OCI-LY1 (cell line): ENCODE results near the gene FAM114A1.

ENCODE experiments used
- CTCF ChIP-seq: fragments of 200-600 bp; sonication (generic), shearing (Covaris generic); IDR thresholded peaks from 2 replicates; pipeline ENCODE4 v1.5.1; 2017; ENCODE audit warnings: mild to moderate bottlenecking, antibody characterized with exemption, low read length, moderate library complexity, mixed read lengths
- EZH2 ChIP-seq: fragments of 200-600 bp; sonication (generic), shearing (Covaris generic); IDR thresholded peaks from 2 replicates; pipeline ENCODE4 v1.8.0; 2017; ENCODE audit warnings: borderline replicate concordance, mixed run types, mild to moderate bottlenecking, antibody characterized with exemption, low read length, moderate library complexity, mixed read lengths

- TF ChIP-seq CTCF (no peak), EZH2 (no peak)
Observed at GRCh38 chr4:38907696-38908270, 40.2 kb downstream of the FAM114A1 start.
